Nephron progenitor cell (in vitro differentiated cells): Measurements from ENCODE around the gene TRAM2.

Source experiments
- DNase-seq: peaks from one replicate; pipeline ENCODE4 v3.0.0; 2021
- H3K27ac Mint-ChIP-seq: 2 replicates; pipeline ENCODE4 v1.8.0; 2021; ENCODE audit warnings: mild to moderate bottlenecking, moderate library complexity, mixed read lengths
- H3K27me3 Mint-ChIP-seq: 2 replicates; pipeline ENCODE4 v1.8.0; 2021; ENCODE audit warnings: mild to moderate bottlenecking, low read depth, mixed read lengths; ENCODE audit not compliant: poor library complexity
- H3K36me3 Mint-ChIP-seq: 2 replicates; pipeline ENCODE4 v1.8.0; 2021; ENCODE audit warnings: low read depth, mixed read lengths
- H3K4me1 Mint-ChIP-seq: 2 replicates; pipeline ENCODE4 v1.8.0; 2021; ENCODE audit warnings: mixed read lengths
- H3K4me3 Mint-ChIP-seq: 2 replicates; pipeline ENCODE4 v1.8.0; 2021; ENCODE audit warnings: mild to moderate bottlenecking, moderate library complexity, mixed read lengths
- H3K9me3 Mint-ChIP-seq: 2 replicates; pipeline ENCODE4 v1.8.0; 2021; ENCODE audit warnings: mild to moderate bottlenecking, moderate library complexity, mixed read lengths
- TF ChIP-seq, protein P1 (sequence below): fragments of 200-600 bp; sonication (generic); IDR thresholded peaks from 2 replicates; pipeline ENCODE4 v1.5.0; 2021; ENCODE audit warnings: antibody characterized with exemption

The TRAM2 gene

DNA sequence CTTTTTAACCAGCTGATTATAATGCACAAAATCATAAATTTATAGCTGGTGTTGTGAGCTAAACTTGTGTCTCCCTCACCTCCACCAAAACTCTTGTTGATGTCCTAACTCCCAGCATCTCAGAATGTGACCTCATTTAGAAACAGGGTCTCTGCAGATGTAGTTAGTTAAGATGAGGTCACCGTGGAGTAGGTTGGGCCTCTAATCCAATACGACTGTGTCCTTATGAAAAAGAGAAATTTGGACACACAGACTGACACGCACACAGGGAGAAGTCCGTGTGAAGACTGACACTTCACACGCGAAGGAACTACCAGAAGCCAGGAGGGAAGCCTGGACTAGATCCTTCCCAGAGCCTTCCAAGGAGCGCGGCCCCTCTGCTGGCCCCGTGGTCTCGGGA lies 46.5 kb downstream of the TRAM2 start:
- H3K27ac Mint-ChIP-seq, result peak overlapping the region; percentile 4
- no peak for DNase-seq
- H3K9me3 Mint-ChIP-seq, result no peaks in the 10 kb centered on the region
- TF ChIP-seq, protein P1, sequence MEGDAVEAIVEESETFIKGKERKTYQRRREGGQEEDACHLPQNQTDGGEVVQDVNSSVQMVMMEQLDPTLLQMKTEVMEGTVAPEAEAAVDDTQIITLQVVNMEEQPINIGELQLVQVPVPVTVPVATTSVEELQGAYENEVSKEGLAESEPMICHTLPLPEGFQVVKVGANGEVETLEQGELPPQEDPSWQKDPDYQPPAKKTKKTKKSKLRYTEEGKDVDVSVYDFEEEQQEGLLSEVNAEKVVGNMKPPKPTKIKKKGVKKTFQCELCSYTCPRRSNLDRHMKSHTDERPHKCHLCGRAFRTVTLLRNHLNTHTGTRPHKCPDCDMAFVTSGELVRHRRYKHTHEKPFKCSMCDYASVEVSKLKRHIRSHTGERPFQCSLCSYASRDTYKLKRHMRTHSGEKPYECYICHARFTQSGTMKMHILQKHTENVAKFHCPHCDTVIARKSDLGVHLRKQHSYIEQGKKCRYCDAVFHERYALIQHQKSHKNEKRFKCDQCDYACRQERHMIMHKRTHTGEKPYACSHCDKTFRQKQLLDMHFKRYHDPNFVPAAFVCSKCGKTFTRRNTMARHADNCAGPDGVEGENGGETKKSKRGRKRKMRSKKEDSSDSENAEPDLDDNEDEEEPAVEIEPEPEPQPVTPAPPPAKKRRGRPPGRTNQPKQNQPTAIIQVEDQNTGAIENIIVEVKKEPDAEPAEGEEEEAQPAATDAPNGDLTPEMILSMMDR, result no peak
- H3K4me1 Mint-ChIP-seq, result peaks cover 10% of the 10 kb centered on the region
- no peak overlapping the region for H3K4me3 Mint-ChIP-seq
- H3K27me3 Mint-ChIP-seq, result peaks cover 2% of the 10 kb centered on the region
- H3K36me3 Mint-ChIP-seq, result peaks cover 45% of the 10 kb centered on the region

DNA sequence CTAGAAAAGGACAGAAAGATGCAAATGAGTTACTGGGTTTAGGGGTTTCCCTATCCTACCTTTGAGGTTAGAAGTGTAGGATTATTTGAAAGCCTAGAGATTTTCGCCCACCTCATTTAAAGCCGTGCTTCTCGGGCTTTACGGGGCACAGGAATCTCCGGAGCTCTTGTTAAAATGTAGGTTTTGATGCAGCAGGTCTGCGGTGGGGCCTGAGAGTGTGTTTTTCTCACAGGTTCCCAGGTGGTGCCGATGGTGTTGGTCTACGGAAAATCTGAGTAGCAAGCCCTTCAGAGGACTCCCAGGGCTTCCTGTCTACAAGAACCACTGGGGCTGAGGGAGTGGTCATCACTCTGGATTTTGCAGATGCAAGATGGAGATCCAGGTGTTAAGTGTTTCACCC lies 47.5 kb downstream of the TRAM2 start:
- TF ChIP-seq, protein P1, result no peak
- peaks cover 5% of the 10 kb centered on the region for H3K4me1 Mint-ChIP-seq
- H3K27me3 Mint-ChIP-seq, result peaks cover 2% of the 10 kb centered on the region
- H3K36me3 Mint-ChIP-seq, result peaks cover 35% of the 10 kb centered on the region
- DNase-seq, result no peak
- no peaks in the 10 kb centered on the region for H3K9me3 Mint-ChIP-seq
- H3K4me3 Mint-ChIP-seq, result no peak overlapping the region
- peak overlapping the region; percentile 51 for H3K27ac Mint-ChIP-seq

DNA sequence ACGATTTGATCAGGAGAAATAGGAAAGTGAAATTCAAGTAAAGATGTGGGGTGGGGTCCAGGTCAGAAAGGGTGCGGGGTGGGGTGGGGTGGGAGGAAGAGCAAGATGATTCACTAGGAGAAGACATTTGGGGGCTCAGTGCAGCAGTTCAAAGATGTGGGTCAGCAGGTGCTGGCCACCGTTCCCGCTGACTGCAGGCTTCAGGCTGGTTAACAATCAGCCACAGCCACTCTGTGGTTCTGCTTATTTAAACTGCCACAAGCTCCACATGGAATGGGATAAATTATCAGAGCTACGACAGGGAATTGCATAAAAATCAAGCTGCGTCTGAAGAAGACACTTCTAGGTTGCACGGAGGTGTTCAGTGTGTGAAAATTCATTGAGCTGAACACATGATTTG lies 49.4 kb downstream of the TRAM2 start:
- no peak for DNase-seq
- Mint-ChIP-seq H3K9me3 (no peaks in the 10 kb centered on the region), H3K4me1 (peaks cover 13% of the 10 kb centered on the region), H3K27ac (no peak overlapping the region), H3K4me3 (no peak overlapping the region), H3K27me3 (peaks cover 2% of the 10 kb centered on the region), H3K36me3 (peaks cover 20% of the 10 kb centered on the region)
- TF ChIP-seq, protein P1, result no peak

DNA sequence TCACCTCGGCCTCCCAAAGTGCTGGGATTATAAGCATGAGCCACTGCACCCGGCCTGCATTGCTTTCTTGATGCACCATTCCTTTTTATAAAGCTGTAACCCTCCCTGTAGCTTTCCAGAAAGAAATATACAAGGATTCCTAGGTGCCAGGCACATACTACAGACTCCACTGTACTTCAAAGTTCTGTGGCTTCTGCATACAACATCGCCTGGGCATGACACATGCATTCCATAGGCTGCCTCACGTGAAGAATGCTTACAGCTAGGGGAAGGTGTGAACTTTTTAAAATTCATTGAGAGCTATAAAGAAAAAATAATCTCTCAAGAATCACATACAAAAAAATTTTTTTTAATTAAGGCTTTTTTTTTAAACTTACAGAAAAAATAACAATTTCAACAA lies 50.2 kb downstream of the TRAM2 start:
- Mint-ChIP-seq H3K9me3 (no peaks in the 10 kb centered on the region), H3K4me3 (no peak overlapping the region), H3K27ac (no peak overlapping the region), H3K4me1 (peaks cover 19% of the 10 kb centered on the region), H3K36me3 (peaks cover 20% of the 10 kb centered on the region), H3K27me3 (peaks cover 2% of the 10 kb centered on the region)
- DNase-seq, result no peak
- TF ChIP-seq, protein P1, result no peak

DNA sequence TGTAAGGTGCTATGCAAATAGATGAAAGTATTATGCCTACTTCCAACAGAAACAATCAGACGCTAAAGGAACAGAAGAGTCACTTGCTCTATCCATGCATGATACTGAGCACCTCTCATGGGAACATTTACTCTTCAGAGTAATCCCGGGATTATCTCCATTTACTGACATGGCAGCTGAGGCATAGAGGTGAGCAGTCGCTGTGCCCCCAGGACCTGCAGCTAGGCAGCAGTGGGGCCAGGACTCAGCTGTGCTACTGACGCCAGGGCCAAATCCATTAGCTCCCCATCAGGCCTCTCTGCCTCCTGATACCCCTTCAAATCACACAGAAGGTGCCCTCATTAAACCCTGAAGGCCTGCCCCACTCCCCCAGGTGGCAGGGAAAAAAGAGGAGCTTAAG lies 51.9 kb downstream of the TRAM2 start:
- H3K27me3 Mint-ChIP-seq, result peaks cover 2% of the 10 kb centered on the region
- no peak overlapping the region for H3K4me3 Mint-ChIP-seq
- TF ChIP-seq, protein P1, result no peak
- no peak overlapping the region for H3K27ac Mint-ChIP-seq
- peaks cover 23% of the 10 kb centered on the region for H3K36me3 Mint-ChIP-seq
- peaks cover 19% of the 10 kb centered on the region for H3K4me1 Mint-ChIP-seq
- DNase-seq, result no peak
- H3K9me3 Mint-ChIP-seq, result no peaks in the 10 kb centered on the region

DNA sequence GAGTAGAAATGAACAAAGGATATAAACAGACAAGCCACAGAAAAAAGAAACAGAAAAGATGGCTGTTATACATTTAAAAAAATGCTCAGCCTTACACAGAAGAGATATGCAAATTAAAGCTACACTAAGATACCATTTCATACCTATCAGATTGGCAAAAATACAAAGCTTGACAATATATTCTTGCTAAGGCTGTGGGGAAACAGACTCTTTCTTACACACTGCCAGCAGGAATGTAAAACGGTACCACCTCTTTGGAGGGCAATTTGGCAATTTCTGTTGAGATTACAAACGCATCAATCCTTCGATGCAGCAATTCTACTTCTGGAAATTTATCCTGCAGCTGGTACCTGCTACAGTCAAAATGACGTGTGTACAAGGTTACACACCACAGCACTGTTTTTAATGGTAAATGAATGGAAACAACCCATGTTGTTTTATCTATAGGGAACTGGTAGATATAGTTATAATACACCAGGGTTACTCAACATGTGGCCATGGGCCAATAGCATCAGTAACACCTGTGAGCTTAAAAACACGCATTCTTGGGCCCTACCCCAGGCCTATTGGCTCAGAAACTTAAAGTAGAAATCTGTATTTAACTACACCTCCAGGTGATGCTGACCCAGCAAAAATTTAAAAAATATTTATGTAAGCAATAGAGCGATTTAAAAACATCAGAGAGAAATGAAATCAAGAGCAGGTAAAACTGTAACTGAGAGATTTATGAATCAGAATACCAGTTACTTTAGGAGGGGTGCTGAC lies 53.3 kb downstream of the TRAM2 start:
- peaks cover 20% of the 10 kb centered on the region for H3K4me1 Mint-ChIP-seq
- H3K27me3 Mint-ChIP-seq, result peaks cover 2% of the 10 kb centered on the region
- H3K9me3 Mint-ChIP-seq, result no peaks in the 10 kb centered on the region
- no peak overlapping the region for H3K4me3 Mint-ChIP-seq
- no peak overlapping the region for H3K27ac Mint-ChIP-seq
- H3K36me3 Mint-ChIP-seq, result peaks cover 27% of the 10 kb centered on the region
- no peak for DNase-seq
- TF ChIP-seq, protein P1, result no peak
